H1 (cell line): ENCODE measurements around the gene SPDYE1.
"Not testable (repeated sequence)": the region's sequence is repeated elsewhere in the genome, so short reads cannot be mapped to it uniquely, and the experiment has no call there.

Experiments used
- EZH2 ChIP-seq: fragments of 200-600 bp; sonication (generic); IDR thresholded peaks from 2 replicates; pipeline ENCODE4 v1.7.1; 2012; ENCODE audit warnings: low read depth, mild to moderate bottlenecking, moderate library complexity, low read length, inconsistent platforms; ENCODE audit not compliant: severe bottlenecking
- SP4 ChIP-seq: IDR thresholded peaks from 2 replicates; pipeline ENCODE4 v1.6.1; 2012; ENCODE audit warnings: low read length, inconsistent platforms
- TF ChIP-seq, protein P1 (sequence below), 3 experiments: IDR thresholded peaks; 1 replicate in 2 of 3; 2 replicates in 1 of 3; pipeline versions ENCODE4 v1.5.1 to v1.6.1; 2011; ENCODE audit warnings: low read length in 3 of 3, mild to moderate bottlenecking in 3 of 3, inconsistent platforms in 2 of 3, low read depth in 1 of 3, moderate library complexity in 1 of 3; ENCODE audit not compliant: insufficient read depth in 1 of 3; ENCODE audit errors: control extremely low read depth in 1 of 3
- TF ChIP-seq, protein P2 (sequence below): fragments of 300-600 bp; sonication (generic); IDR thresholded peaks from 2 replicates; pipeline ENCODE4 v1.7.1; 2012; ENCODE audit warnings: low read length, moderate library complexity, mild to moderate bottlenecking, inconsistent platforms; ENCODE audit not compliant: insufficient replicate concordance

DNA sequence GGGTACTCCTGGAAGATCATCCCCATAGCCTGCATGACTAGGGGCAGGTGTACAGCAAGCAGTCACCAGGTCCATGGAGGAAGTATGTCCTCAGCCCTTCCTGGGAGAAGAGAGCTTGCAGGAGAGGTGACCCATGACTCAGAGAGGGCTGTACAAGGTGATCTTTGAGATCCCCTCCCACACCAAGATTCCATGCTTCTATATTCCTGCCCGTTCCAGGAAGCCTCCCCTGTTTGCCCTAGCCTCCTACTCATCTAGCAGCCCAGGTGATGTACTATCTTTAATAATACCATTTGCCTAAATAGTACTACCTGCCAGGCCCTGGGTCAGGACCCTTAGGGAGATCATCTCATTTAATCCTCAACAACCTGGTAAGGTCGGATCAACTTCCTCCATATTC, 40.3 kb downstream of the SPDYE1 start:
- not testable (repeated sequence) for TF ChIP-seq SP4, EZH2
- TF ChIP-seq, protein P1, sequence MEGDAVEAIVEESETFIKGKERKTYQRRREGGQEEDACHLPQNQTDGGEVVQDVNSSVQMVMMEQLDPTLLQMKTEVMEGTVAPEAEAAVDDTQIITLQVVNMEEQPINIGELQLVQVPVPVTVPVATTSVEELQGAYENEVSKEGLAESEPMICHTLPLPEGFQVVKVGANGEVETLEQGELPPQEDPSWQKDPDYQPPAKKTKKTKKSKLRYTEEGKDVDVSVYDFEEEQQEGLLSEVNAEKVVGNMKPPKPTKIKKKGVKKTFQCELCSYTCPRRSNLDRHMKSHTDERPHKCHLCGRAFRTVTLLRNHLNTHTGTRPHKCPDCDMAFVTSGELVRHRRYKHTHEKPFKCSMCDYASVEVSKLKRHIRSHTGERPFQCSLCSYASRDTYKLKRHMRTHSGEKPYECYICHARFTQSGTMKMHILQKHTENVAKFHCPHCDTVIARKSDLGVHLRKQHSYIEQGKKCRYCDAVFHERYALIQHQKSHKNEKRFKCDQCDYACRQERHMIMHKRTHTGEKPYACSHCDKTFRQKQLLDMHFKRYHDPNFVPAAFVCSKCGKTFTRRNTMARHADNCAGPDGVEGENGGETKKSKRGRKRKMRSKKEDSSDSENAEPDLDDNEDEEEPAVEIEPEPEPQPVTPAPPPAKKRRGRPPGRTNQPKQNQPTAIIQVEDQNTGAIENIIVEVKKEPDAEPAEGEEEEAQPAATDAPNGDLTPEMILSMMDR (IDR thresholded peaks at IDR 0.05; ENCODE audit: control extremely low read depth in 1 of 3, insufficient read depth in 1 of 3, low read depth in 1 of 3, low read length in 3 of 3) = not testable (repeated sequence)
- TF ChIP-seq, protein P2, sequence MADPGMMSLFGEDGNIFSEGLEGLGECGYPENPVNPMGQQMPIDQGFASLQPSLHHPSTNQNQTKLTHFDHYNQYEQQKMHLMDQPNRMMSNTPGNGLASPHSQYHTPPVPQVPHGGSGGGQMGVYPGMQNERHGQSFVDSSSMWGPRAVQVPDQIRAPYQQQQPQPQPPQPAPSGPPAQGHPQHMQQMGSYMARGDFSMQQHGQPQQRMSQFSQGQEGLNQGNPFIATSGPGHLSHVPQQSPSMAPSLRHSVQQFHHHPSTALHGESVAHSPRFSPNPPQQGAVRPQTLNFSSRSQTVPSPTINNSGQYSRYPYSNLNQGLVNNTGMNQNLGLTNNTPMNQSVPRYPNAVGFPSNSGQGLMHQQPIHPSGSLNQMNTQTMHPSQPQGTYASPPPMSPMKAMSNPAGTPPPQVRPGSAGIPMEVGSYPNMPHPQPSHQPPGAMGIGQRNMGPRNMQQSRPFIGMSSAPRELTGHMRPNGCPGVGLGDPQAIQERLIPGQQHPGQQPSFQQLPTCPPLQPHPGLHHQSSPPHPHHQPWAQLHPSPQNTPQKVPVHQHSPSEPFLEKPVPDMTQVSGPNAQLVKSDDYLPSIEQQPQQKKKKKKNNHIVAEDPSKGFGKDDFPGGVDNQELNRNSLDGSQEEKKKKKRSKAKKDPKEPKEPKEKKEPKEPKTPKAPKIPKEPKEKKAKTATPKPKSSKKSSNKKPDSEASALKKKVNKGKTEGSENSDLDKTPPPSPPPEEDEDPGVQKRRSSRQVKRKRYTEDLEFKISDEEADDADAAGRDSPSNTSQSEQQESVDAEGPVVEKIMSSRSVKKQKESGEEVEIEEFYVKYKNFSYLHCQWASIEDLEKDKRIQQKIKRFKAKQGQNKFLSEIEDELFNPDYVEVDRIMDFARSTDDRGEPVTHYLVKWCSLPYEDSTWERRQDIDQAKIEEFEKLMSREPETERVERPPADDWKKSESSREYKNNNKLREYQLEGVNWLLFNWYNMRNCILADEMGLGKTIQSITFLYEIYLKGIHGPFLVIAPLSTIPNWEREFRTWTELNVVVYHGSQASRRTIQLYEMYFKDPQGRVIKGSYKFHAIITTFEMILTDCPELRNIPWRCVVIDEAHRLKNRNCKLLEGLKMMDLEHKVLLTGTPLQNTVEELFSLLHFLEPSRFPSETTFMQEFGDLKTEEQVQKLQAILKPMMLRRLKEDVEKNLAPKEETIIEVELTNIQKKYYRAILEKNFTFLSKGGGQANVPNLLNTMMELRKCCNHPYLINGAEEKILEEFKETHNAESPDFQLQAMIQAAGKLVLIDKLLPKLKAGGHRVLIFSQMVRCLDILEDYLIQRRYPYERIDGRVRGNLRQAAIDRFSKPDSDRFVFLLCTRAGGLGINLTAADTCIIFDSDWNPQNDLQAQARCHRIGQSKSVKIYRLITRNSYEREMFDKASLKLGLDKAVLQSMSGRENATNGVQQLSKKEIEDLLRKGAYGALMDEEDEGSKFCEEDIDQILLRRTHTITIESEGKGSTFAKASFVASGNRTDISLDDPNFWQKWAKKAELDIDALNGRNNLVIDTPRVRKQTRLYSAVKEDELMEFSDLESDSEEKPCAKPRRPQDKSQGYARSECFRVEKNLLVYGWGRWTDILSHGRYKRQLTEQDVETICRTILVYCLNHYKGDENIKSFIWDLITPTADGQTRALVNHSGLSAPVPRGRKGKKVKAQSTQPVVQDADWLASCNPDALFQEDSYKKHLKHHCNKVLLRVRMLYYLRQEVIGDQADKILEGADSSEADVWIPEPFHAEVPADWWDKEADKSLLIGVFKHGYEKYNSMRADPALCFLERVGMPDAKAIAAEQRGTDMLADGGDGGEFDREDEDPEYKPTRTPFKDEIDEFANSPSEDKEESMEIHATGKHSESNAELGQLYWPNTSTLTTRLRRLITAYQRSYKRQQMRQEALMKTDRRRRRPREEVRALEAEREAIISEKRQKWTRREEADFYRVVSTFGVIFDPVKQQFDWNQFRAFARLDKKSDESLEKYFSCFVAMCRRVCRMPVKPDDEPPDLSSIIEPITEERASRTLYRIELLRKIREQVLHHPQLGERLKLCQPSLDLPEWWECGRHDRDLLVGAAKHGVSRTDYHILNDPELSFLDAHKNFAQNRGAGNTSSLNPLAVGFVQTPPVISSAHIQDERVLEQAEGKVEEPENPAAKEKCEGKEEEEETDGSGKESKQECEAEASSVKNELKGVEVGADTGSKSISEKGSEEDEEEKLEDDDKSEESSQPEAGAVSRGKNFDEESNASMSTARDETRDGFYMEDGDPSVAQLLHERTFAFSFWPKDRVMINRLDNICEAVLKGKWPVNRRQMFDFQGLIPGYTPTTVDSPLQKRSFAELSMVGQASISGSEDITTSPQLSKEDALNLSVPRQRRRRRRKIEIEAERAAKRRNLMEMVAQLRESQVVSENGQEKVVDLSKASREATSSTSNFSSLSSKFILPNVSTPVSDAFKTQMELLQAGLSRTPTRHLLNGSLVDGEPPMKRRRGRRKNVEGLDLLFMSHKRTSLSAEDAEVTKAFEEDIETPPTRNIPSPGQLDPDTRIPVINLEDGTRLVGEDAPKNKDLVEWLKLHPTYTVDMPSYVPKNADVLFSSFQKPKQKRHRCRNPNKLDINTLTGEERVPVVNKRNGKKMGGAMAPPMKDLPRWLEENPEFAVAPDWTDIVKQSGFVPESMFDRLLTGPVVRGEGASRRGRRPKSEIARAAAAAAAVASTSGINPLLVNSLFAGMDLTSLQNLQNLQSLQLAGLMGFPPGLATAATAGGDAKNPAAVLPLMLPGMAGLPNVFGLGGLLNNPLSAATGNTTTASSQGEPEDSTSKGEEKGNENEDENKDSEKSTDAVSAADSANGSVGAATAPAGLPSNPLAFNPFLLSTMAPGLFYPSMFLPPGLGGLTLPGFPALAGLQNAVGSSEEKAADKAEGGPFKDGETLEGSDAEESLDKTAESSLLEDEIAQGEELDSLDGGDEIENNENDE = not testable (repeated sequence)
